GM21367 (cell line): ENCODE measurements around the gene SLC25A21.

Experiments
- ATAC-seq: cut with Tn5 transposase; IDR thresholded peaks from one replicate; pipeline ENCODE4 v1.9.1; 2021; ENCODE audit not compliant: unreplicated experiment

The SLC25A21 gene

DNA sequence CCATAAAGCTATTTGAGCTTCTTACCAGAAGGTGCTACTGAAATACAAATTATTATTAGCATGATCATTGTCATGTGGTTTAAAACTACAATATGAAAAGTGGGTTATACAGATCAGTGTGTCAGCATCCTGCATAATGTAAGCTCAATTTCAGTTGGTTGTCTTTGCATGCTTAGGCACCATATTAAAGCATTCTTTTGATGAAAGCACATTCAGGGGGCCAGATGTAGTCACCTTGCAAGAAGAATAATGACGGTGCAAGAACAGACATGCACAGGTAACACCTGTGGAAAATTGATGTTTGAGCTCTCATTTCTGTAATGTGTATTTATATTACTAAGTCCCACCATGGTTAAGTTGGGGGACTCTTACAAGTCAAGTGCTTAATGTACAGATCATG, 386.9 kb downstream of the SLC25A21 start:
- no peak for ATAC-seq

DNA sequence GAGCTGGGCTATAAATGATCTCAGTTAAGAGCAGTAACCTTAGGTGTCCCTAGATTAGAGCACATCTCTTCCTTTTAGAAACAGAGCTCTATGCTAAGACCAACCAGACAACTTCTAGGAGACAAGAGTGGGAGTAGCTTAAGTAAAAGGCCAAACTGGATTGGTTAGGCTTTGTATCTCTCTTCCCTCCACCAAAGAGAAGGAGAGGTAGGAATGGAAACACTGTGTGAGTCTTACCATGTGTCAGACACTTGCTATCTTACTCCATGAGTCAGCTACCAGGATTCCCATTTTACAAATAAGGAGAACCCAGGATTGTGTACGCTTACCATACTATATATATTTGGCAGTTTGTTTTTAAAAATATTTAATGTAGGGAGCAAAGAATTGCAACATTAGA, 387.9 kb downstream of the SLC25A21 start:
- ATAC-seq, result no peak

DNA sequence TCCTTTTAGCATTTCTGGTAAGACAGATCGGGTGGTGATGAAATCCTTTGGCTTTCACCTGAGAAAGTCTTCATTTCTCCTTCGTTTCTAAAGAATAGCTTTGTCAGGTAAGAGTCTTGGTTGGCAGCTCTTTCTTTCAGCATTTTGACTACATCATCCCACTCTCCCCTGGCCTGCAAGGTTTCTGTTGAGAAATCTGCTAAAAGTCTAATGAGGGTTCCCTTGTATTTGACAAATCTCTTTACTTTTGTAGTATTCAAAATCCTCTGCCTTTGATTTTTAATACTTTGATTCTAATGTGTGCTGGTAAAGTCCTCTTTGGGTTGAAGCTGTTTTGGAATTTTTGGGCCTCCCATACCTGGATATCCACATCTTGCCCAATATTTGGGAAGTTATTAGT, 390.5 kb downstream of the SLC25A21 start:
- ATAC-seq, result no peak

DNA sequence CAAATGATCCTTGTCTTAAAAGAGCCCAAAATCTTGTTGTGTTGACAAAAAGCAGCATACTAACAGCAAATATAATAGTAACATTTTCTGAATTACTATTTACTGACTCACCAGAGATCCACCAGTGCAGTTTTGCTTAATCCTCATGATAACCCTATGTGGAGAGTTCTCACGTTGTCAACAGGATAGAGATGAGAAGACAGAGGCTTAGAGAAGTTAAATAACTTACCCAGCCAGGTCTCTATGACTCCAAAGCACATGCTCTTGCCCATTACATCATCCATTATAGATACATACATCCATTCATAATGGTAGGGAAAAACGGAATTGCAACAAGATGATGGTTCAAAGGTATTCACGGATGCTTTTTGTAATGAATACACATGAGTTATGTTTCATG, 398.8 kb downstream of the SLC25A21 start:
- ATAC-seq, result no peak

DNA sequence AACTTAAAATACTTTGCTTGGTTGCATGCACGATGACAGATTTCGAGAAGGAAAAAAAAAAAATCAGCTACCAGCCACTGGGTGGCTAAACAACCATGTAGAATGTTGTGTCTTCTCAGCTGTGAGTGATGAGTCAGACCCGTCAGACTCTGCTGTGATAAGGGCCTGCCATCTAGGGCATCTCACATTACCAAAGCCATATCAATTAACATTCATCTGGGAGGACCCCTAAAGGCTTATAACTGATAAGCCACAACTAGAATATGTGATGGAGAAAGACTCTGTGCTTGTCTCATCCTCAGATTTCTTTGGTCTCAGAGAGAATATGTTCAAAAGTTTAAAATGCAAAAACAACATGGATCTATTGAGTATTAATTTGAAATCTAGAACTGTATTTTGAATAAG, 399.3 kb downstream of the SLC25A21 start:
- no peak for ATAC-seq

DNA sequence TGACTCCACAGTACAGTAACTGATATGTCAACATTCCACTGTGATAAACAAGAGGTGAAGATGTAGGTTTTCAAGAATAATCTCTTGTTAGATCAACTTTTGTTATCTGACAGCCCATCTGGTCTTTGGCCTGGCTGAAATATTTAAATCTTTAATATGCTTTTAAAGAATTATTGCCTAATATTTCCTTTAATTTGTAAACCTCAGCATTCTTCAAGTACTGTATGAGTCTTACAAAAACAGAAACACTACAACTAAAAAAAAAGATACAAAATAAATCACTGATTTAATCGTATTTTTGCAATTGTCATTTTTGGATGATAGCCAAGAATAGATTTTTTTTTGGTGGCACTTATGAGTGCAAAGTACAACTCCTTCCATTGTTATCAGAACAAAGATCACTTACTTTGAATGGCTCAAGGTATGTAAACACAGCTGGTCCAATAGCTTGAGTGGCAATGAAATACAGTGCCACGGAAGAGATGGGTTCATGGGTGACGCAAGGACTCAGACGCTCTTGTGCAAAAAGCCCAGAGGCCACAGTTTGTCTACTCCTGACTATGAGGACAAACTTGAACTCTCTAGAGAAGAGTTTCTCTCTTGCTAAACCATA, 401.3 kb downstream of the SLC25A21 start:
- no peak for ATAC-seq

DNA sequence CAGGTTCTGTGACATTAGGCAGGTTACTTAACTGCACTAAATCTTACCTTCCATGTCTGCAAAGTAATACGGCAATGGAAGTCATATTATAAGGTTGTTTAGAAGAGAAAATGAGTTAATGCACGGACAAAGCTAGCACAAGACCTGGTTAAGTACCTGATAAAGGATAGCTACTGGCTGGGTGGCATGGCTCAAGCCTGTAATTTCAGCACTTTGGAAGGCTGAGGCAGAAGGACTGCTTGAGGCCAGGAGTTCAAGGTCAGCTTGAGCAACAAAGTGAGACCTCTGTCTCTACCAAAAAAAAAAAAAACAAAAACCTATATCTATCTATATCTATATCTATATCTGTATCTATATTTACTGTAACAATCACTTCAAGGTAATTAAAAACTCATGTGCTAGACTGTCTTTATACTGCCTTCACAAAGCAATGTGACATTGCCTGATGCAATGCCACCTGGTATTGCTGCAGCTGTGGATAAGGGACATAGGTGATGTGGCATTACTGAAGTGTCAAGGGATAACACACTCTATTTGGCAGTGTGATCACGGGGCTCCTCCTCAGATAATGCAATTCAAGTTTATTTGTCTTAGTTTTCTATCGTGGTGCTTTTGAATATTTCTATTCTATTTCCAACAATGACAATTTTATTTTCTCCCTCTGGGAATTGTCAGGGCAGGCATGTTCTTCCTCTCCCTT, 403.6 kb downstream of the SLC25A21 start:
- no peak for ATAC-seq

DNA sequence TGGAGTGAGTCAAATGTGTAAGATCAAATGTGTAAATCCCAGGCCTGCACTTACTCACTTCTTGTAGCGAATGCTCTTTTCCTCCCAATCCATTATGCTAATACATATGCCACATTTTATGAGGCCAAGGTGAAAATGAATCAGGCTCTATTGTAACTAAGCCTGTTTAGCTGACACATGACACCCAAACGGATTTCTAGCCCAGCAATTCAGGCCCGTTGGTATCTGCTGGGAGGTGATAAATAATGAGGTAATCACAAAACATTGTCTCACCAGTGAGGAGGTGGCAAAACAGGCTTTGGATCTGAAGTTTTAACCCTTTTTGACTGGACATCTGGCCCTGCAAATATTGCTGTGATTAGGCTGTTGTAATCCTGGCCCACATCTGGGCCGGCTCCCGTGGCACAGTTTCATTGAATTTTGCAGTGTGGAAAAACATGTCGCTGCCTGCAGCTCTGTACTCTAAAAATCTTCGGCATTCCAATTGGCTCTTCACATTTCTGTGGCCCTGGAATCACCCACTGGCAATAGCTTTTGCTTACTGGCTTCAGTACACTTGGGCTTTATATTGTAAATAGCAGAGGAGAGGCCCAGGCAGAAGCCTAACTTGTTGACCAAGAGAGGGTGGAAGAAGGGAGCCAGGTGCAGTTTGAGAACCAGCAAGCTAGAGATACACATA, 404.7 kb downstream of the SLC25A21 start:
- ATAC-seq, result no peak

DNA sequence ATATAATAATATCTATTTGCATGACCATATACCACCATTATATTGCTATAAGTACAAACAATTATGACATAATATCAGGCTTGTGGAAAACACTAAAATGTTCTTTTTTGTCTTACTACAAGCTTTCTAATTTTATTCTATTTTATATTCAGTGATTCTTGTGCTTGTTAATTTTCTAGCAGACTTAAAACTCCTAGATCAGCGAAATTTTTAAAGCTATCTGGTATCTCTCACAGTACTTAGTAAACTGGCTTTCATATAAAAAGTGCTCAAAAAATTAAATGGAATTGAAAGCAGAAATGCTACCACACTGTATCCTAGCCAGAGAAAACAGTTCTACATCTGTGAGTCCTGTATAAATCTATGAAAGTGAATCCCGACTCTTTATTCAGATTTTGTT, 405.4 kb downstream of the SLC25A21 start:
- no peak for ATAC-seq

DNA sequence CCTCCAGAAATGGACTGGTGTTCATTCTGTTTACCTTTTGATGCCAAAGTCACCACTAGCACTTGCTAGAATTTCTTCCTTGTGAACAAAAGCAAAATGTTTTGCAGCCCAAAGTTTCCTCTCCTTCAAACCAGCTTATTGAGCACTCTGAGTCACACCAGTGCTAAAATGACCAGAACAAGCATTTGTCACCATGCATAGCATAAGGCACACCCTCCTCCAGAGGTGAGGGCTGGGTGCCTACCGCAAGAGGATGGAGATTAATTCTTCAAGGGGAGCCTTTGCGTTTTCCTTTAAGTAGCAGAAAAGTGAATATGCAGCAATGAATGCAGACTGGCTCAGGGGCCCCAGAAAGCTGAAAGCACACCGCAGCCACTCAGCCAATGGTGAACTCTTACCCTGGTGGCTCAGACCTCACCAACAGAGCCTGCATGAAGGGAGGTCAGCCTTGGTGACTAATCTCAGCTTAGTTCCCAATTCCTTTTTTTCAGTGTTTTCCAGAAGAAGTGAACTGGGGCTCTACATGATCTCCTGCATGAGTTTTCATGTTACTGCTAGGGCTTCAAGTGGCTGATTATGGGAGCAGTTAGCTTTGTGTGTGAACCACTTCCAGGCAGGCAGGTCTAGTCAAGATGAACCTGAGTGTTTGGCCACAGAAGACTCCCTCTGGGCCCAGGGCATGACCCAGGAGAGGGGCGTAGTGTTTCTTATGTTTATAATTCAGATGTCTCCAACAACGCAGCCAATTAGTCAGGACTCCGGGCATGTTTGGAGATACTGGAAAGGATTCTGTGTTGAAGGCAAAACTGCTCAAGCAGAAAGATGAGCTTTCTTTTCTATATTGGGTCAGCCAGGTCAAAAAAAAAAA, 414.4 kb downstream of the SLC25A21 start:
- ATAC-seq, result no peak

DNA sequence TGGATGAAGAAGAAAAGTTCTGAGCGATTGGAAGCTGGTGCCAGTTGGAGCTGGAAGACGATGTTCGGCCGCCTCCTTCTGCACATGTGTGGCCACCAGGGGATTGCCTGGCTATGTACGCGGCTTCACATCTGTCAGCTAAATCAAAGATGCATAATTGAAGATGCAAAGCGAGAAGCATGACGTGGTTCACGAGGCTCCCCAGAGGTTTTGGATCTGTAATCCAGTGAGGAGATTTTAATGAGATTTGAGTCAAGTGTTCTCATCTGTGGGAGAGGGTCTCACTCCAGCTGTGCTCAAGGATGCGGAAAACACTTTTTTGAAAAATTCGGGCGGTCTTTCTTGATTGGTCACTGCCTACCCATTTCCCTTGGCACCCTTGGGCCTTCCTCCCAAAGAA, 416.2 kb downstream of the SLC25A21 start:
- no peak for ATAC-seq

DNA sequence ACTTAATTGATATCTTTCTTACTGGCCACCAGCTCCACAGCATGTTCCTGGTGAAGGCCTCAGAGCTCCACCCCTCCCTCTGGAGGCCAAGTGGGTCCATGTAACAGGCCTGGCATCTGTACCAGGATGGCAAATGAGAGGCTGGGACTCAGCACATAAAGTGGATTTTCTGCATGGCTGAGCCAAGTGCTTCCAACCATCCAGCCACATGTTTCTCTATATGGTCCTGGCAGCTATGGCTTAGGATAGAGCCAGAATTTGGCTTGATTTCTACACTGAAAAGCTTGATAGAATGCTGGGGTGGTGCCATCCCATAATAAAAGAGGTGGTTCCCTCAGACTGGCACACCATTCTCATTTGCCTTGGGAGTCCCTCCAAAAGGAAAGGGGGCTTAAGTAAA, 416.6 kb downstream of the SLC25A21 start:
- no peak for ATAC-seq

DNA sequence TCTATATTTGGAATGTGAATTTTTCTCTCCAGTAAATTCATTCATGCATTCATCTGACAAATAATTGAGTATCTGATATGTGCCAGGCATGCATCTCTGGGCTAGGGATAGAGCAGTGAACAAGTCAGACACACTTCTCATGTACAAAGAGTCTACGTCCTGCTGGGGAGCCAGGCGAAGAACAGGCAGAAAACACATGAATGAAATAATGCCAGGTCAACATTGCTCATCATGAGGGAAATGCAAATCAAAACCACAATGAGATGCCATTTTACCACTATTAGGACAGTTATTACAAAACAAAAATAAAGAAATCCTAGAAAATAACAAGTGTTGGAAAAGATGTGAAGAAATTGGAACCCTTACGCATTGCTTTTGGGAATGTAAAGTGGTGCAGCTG, 420.5 kb downstream of the SLC25A21 start:
- no peak for ATAC-seq

DNA sequence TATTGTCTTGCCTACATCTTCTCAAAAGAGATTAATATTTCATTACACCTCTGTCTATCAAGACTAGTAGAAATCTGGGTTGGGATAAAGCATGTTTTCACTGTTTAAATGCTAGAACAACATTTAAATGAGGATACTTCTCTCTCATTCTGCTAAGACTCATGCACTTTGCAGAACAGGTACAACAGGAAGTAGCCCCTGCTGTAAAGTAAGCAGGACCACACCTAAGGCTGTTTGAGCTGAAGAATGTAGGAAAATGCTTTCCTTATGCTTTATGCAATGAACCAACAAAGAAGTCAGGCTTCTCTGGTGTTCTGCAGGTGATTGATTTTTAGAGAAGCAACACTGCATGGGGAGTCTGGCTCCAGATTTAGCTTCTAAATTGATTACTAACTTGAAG, 421.3 kb downstream of the SLC25A21 start:
- no peak for ATAC-seq

DNA sequence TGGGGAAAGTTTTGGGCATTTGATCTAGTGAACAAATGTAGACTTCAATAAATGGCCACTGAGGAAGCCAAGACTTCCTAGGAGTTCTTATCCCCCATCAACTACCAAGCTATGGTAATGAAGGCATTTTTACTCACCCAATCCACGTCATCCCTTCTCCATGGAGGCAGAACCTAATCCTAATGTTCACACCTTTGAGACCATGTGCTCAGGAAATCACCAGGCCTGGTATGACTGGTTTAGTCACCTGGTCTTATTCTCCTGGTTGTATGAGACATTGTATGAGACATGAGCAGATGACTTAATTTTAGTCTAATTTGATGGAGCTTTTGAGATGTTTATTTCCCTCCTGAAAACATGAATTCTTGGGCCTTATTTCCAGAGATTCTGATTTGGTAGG, 422.2 kb downstream of the SLC25A21 start:
- ATAC-seq, result no peak

DNA sequence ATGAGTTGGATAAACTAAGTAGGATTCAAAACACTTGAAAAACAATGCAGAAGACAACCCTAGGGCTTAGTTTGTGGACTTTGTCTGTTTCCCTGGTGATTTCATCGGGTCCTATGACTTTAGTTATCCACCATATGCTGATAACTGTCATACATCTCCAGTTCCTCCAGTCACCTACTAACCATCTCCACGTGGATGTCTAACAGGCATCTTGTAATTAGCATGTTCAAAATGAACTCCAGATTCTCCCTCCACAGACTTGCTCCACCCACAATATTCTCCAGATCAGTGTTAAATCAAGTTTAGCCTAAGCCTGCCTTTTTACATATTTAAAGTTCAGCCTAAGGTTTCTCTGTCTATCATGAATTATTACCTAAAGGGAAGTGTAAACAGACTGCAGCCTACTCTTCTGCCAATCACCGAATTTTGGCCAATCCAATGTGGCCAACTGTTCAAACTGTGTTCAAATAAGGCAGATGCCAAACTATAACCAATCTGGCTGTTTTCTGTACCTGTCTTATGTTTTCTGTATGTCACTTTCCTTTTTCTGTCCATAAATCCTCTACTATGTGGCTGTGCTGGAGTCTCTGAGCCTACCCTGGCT, 423.7 kb downstream of the SLC25A21 start:
- ATAC-seq, result no peak

DNA sequence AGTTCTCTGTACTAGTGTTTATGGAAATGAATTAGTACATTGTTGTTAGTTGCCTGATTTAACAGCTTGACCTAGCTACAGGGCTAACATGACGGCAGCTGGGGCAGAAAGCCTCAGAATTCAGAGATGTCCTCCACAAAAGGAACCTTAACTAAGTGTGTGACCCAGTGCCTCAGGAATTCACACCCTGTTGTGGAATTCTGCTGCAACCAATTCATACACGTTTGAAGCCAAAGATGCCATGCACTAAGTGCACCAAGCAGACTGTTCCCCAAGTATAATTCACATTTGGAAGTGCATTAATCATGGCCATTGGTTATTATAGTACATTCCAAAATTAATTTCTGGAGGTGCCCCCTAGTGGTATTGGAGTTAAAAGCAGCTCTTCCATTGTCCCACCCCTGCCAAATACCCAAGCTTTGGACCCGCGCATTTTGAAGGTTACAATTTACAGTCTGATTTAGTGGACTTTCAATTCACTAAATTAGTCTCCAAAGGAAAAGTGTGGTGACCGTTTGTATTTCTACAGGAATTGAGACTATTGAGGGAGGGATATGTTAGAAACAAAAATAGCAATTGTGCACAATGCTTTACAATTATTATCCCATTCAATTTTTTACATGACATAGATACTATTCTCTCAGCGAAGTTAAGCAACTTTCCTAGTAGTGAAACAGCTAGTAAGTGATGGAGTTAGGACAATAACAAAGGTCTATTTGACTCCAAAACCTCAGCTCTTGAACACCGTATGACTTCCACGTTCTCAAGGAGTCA, 424.8 kb downstream of the SLC25A21 start:
- ATAC-seq, result no peak

DNA sequence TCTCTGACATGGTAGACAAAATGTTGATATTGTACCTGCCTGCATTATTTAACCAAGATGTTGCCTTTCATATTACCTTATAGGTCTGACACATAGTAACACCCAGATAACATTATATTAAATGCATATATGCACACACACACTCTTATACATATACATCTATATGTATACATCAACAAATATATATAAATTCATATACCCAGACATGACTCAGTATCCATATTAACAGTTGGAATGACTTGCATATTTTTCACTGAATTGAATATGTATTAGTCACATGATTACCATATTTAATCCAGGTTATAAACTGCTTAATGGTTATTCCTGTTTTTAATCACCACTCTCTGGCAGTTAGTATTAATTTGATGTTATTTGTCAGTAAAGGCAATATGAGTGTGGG, 425.5 kb downstream of the SLC25A21 start:
- no peak for ATAC-seq

DNA sequence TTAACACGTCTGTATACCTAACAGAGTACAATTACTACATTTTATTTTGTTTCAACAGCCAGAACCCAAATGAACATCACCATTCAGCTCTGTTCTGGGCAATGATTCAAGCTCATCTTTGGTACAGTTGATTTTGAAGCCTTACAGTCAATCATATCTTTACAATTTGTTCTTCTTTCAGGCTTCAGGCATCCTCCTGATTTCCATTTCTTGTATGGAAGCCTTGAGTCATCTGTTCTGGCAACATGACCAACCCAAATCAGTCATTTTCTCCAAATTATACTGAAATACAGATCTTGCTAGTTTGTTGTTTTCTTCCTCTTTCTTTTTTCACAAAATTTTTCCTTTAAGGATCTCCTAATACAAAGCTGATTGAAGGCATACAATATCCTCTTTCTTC, 430.5 kb downstream of the SLC25A21 start:
- ATAC-seq, result no peak

DNA sequence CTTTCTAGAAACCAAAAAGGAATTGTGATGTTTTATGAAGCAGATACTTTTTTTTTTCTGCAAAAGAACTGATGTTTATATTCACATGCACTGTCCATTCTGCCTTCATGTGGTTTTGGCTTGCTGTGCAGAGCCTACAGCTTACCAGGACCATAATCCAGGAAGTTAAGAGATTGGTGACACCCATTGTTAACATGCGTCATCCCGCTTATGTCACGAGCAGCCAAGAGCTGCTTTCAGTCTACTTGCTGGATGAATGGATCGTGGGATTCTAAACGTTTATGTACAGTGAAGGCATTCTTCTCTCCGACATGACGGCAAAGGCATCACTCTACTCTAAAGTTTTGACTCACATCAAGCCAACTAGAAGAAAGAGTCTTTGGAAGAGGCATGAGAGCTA, 434.1 kb downstream of the SLC25A21 start:
- no peak for ATAC-seq
